ENCODE data around the gene ITGAX. TPM values are rescaled to one million over a fixed set of nuclear protein-coding genes. Genes with fewer than 3 reads are reported as not detected.

Gene ITGAX
- total RNA-seq, 6 experiments from 2014 or later = 2.0 to 15.3 (median 5.2) TPM

DNA sequence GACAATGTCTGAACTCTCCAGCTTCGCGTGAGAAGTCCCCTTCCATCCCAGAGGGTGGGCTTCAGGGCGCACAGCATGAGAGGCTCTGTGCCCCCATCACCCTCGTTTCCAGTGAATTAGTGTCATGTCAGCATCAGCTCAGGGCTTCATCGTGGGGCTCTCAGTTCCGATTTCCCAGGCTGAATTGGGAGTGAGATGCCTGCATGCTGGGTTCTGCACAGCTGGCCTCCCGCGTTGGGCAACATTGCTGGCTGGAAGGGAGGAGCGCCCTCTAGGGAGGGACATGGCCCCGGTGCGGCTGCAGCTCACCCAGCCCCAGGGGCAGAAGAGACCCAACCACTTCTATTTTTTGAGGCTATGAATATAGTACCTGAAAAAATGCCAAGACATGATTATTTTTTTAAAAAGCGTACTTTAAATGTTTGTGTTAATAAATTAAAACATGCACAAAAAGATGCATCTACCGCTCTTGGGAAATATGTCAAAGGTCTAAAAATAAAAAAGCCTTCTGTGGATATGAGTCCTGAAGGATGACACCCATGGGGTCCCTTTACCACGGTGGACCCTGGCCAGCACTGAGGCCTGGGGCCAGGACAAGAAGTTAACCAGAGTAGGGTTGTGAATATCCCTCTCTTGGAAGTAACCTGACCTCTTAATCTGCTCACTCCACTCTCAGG lies 27.6 kb downstream of the ITGAX start:
- intact Hi-C loops (cut with DNase I) = no loop called here
- H3K36me3 ChIP-seq = no peaks in the 10 kb centered on the region
- 12% methylated on average over 9 of the region's 14 CpGs for WGBS (ENCODE audit: insufficient coverage, low coverage, low lambda C conversion rate, missing lambda C conversion rate)
- DNase-seq (peak in 2 of 3 donors; percentile 74 to 77), ATAC-seq (peak; percentile 66 to 89 (median 78))
- no peaks in the 10 kb centered on the region for H3K27me3 ChIP-seq
- H3K27ac ChIP-seq = no peak overlapping the region
- TF ChIP-seq POLR2A (IDR thresholded peaks at IDR 0.05) (no peak), CTCF (IDR thresholded peaks at IDR 0.05) (peak; percentile 50 to 71 (median 64))
- no peak overlapping the region for H3K4me3 ChIP-seq
- no peaks in the 10 kb centered on the region for H3K9me3 ChIP-seq
- H3K4me1 ChIP-seq = peaks cover 0 to 7% (median 0%) of the 10 kb centered on the region in 4 donors

DNA sequence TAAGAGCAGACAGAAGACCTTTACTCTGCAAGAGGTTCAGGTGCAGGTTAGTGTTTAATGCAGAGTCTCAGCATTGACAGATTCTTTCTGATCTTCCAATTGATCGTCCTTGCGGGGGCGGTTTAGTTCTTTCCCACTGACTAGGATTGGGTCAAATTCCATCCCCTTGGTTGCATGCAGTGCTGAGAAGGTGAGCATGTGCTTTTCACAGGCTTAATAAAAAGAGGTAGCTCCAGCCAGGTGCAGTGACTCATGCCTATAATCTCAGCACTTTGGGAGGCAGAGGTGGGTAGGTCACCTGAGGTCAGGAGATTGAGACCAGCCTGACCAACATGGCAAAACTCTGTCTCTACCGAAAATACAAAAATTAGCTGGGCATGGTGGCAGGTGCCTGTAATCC lies 30.7 kb downstream of the ITGAX start:
- WGBS (ENCODE audit: insufficient coverage, low coverage, low lambda C conversion rate, missing lambda C conversion rate) = 21% methylated on average over 3 of the region's 4 CpGs

DNA sequence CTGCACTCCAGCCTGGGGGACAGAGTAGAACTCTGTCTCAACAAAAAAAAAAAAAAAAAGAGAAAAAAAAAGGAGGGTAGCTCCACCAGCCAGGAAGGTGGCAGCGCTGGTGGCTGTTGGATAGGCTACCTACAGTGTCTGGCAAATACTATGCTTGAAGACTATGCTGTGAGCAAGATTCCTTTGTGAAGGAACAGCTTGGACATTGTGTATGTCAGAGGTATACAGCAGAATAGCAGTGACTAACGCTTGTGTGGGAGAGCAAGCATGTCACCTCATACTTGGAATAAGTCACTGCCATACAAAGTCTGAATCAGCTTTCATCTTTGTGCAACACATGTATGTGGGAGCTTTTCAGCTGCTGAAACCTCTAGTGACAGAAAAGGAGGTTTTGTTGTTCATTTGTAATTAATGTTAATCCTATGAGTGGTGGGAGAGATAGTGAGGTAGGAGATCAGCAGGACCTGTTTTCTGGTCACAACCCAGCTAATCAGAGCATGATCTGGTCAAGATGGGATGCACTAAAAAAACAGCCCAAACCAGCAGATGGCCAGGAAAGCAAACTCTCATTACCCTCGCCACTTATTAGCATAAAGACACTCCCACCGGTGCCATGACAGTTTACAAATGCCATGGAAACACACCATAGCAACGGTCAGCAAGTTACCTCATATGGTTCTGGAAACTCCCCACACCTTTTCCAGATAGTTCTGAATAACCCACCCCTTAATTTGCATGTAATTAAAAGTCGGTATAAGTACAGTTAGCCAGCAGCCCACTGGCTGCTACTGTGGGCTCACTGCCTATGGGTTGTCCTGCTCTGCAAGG lies 31.4 kb downstream of the ITGAX start:
- no peaks in the 10 kb centered on the region for H3K27me3 ChIP-seq
- DNase-seq = no peak
- peak overlapping the region in 1 of 3 donors; percentile 43 for H3K27ac ChIP-seq
- no peak for TF ChIP-seq POLR2A (IDR thresholded peaks at IDR 0.05)
- no peak for TF ChIP-seq CTCF (IDR thresholded peaks at IDR 0.05)
- peak in 3 of 4 donors; percentile 32 to 74 (median 59) for ATAC-seq
- H3K36me3 ChIP-seq = no peaks in the 10 kb centered on the region
- peaks cover 0 to 7% (median 0%) of the 10 kb centered on the region in 4 donors for H3K4me1 ChIP-seq
- 27% methylated on average over 5 of the region's 6 CpGs for WGBS (ENCODE audit: insufficient coverage, low coverage, low lambda C conversion rate, missing lambda C conversion rate)
- H3K9me3 ChIP-seq = no peaks in the 10 kb centered on the region
- H3K4me3 ChIP-seq = no peak overlapping the region
- intact Hi-C loops (cut with DNase I) = no loop called here

More for the DNA sequence above, 30.7 kb downstream of the ITGAX start:
- no peak overlapping the region for H3K4me3 ChIP-seq
- no peaks in the 10 kb centered on the region for H3K27me3 ChIP-seq
- H3K36me3 ChIP-seq = no peaks in the 10 kb centered on the region
- H3K9me3 ChIP-seq = no peaks in the 10 kb centered on the region
- TF ChIP-seq CTCF (IDR thresholded peaks at IDR 0.05) (no peak), POLR2A (IDR thresholded peaks at IDR 0.05) (no peak)
- peak overlapping the region in 1 of 3 donors; percentile 43 for H3K27ac ChIP-seq
- peaks cover 0 to 7% (median 0%) of the 10 kb centered on the region in 4 donors for H3K4me1 ChIP-seq
- intact Hi-C loops (cut with DNase I) = no loop called here
- ATAC-seq (peak; percentile 42 to 82 (median 56)), DNase-seq (no peak)

GRCh38 chr16:31388535-31388934 lies 33.6 kb downstream of the ITGAX start:
- Histone ChIP-seq H3K27ac (no peak overlapping the region), H3K4me1 (peaks cover 0 to 7% (median 0%) of the 10 kb centered on the region in 4 donors), H3K4me3 (no peak overlapping the region), H3K36me3 (no peaks in the 10 kb centered on the region), H3K27me3 (no peaks in the 10 kb centered on the region), H3K9me3 (no peaks in the 10 kb centered on the region)
- intact Hi-C loops (cut with DNase I) = no loop called here
- TF ChIP-seq CTCF (IDR thresholded peaks at IDR 0.05) = no peak
- no peak for TF ChIP-seq POLR2A (IDR thresholded peaks at IDR 0.05)
- ATAC-seq (no peak), DNase-seq (no peak)
- WGBS (ENCODE audit: insufficient coverage, low coverage, low lambda C conversion rate, missing lambda C conversion rate) = 64% methylated on average over 2 of the region's 2 CpGs
